Upper lobe of left lung (tissue), 4 donors: ENCODE data around the gene SLC17A9.
A peak's percentile ranks its signal among the peaks of the same experiment; 100 is the strongest.
"Not testable (repeated sequence)": the region's sequence is repeated elsewhere in the genome, so short reads cannot be mapped to it uniquely, and the experiment has no call there.

Experiments used
- CTCF ChIP-seq, 6 experiments: fragments of 450-650 bp in 4 of 6; fragments of 200-600 bp in 2 of 6; sonication (generic) in 2 of 6; IDR thresholded peaks; one replicate each; pipeline ENCODE4 v1.5.1; 2016 to 2019; ENCODE audit warnings: antibody characterized with exemption in 6 of 6
- EP300 ChIP-seq, 4 donors: sonication (generic); formaldehyde crosslinking; IDR thresholded peaks; one replicate each; pipeline ENCODE4 v1.5.1; 2017; ENCODE audit warnings: antibody characterized with exemption in 4 of 4, control low read depth in 2 of 4
- POLR2A ChIP-seq, 4 donors: fragments of 450-650 bp; IDR thresholded peaks; one replicate each; pipeline ENCODE4 v1.5.1; 2016 to 2017; ENCODE audit warnings: antibody characterized with exemption in 4 of 4, mild to moderate bottlenecking in 2 of 4
- POLR2AphosphoS5 ChIP-seq, 2 donors: sonication (generic); formaldehyde crosslinking; IDR thresholded peaks; one replicate each; pipeline ENCODE4 v1.5.1; 2017; ENCODE audit warnings: antibody characterized with exemption in 2 of 2

- peak in 1 of 2 donors; percentile 39 for TF ChIP-seq POLR2AphosphoS5 (IDR thresholded peaks at IDR 0.05)
- TF ChIP-seq CTCF, POLR2A, EP300 (IDR thresholded peaks at IDR 0.05): not testable (repeated sequence)
Observed at GRCh38 chr20:62923059-62923668, 29.3 kb upstream of the SLC17A9 start.
